Liver (tissue), 3 donors: Measurements from ENCODE around the gene MAP3K5.

Source experiments
- ATF3 ChIP-seq: IDR thresholded peaks from 2 replicates; pipeline ENCODE4 v1.6.1; 2016; ENCODE audit warnings: antibody characterized with exemption
- CTCF ChIP-seq: fragments of 150-350 bp; IDR thresholded peaks from 2 replicates; pipeline ENCODE4 v1.5.1; 2017; ENCODE audit warnings: improper control_type of control experiment, low read depth, low read length; ENCODE audit not compliant: missing input control
- FOXA1 ChIP-seq: IDR thresholded peaks from 2 replicates; pipeline ENCODE4 v1.6.1; 2016; ENCODE audit warnings: antibody characterized with exemption
- GABPA ChIP-seq, 2 donors: IDR thresholded peaks in 1 of 2; conservative IDR thresholded peaks in 1 of 2; 2 replicates each; pipeline ENCODE4 v1.6.1; 2016; ENCODE audit warnings: antibody characterized with exemption in 2 of 2, mild to moderate bottlenecking in 1 of 2, moderate library complexity in 1 of 2
- HNF4G ChIP-seq: IDR thresholded peaks from 2 replicates; pipeline ENCODE4 v1.6.1; 2016; ENCODE audit warnings: antibody characterized with exemption
- JUND ChIP-seq, 2 donors: IDR thresholded peaks; 2 replicates each; pipeline ENCODE4 v1.6.1; 2016; ENCODE audit warnings: antibody characterized with exemption in 2 of 2
- MAX ChIP-seq: IDR thresholded peaks from 2 replicates; pipeline ENCODE4 v1.6.1; 2016; ENCODE audit warnings: antibody characterized with exemption
- RAD21 ChIP-seq, 2 donors: IDR thresholded peaks; 2 replicates each; pipeline ENCODE4 v1.6.1; 2016; ENCODE audit warnings: antibody characterized with exemption in 2 of 2, mild to moderate bottlenecking in 2 of 2
- REST ChIP-seq: IDR thresholded peaks from 2 replicates; pipeline ENCODE4 v1.6.1; 2016; ENCODE audit warnings: antibody characterized with exemption, mild to moderate bottlenecking
- SP1 ChIP-seq: IDR thresholded peaks from 2 replicates; pipeline ENCODE4 v1.6.1; 2018; ENCODE audit warnings: antibody characterized with exemption, mild to moderate bottlenecking
- TAF1 ChIP-seq: conservative IDR thresholded peaks from 2 replicates; pipeline ENCODE4 v1.6.1; 2016; ENCODE audit warnings: antibody characterized with exemption, mild to moderate bottlenecking
- YY1 ChIP-seq: IDR thresholded peaks from 2 replicates; pipeline ENCODE4 v1.6.1; 2016; ENCODE audit warnings: antibody characterized with exemption, mild to moderate bottlenecking
- ZBTB33 ChIP-seq: IDR thresholded peaks from 2 replicates; pipeline ENCODE4 v1.6.1; 2016; ENCODE audit warnings: antibody characterized with exemption
- donor health status: healthy.
- donor health status: healthy.

GRCh38 chr6:136826216-136826615 is 33.9 kb upstream of the MAP3K5 start:
- no peak for TF ChIP-seq GABPA (IDR thresholded peaks at IDR 0.05 in 1 of 2, conservative IDR thresholded peaks at IDR 0.05 in 1 of 2)
- TF ChIP-seq CTCF, result no peak
- TF ChIP-seq TAF1, result no peak
- TF ChIP-seq REST, result no peak
- no peak for TF ChIP-seq SP1
- no peak for TF ChIP-seq RAD21 (IDR thresholded peaks at IDR 0.05)
- TF ChIP-seq JUND (IDR thresholded peaks at IDR 0.05), result no peak
- TF ChIP-seq HNF4G, result no peak
- TF ChIP-seq ATF3, result no peak
- no peak for TF ChIP-seq ZBTB33
- no peak for TF ChIP-seq MAX
- no peak for TF ChIP-seq FOXA1
- no peak for TF ChIP-seq YY1
